WTC11 (cell line): Measurements from ENCODE around the gene CELSR3. TPM values are rescaled to one million over a fixed set of nuclear protein-coding genes. Genes with fewer than 3 reads are reported as not detected.

Source experiments
- ATAC-seq: fragments of 200-7000 bp; cut with Tn5 transposase; 2 replicates; pipeline ENCODE4 v1.10.0; 2021; ENCODE audit warnings: mild to moderate bottlenecking, moderate library complexity
- CTCF ChIA-PET: fragments of 300-600 bp; sonication (Branson Sonifier 250); formaldehyde crosslinking; loops from one replicate; lab custom pipeline; 2021; ENCODE audit warnings: antibody characterized with exemption; lab: Charles Lee
- POLR2A ChIA-PET: fragments of 350-600 bp; sonication (Branson Sonifier 250); formaldehyde crosslinking; loops from one replicate; lab custom pipeline; 2021; ENCODE audit warnings: antibody characterized with exemption; lab: Charles Lee
- DNase-seq: peaks from one replicate; pipeline ENCODE4 v3.0.0; 2021; ENCODE audit warnings: low spot score
- H3K27ac Mint-ChIP-seq: 2 replicates; pipeline ENCODE4 v1.8.0; 2021; ENCODE audit warnings: mixed read lengths
- H3K27me3 Mint-ChIP-seq: 2 replicates; pipeline ENCODE4 v1.8.0; 2021; ENCODE audit warnings: low read depth, mild to moderate bottlenecking, moderate library complexity, mixed read lengths
- H3K36me3 Mint-ChIP-seq: 2 replicates; pipeline ENCODE4 v1.8.0; 2021; ENCODE audit warnings: mixed read lengths
- H3K4me1 Mint-ChIP-seq: 2 replicates; pipeline ENCODE4 v1.8.0; 2022; ENCODE audit warnings: mixed read lengths
- H3K4me3 Mint-ChIP-seq: 2 replicates; pipeline ENCODE4 v1.8.0; 2021; ENCODE audit warnings: mild to moderate bottlenecking, moderate library complexity, mixed read lengths
- H3K9me3 Mint-ChIP-seq: 2 replicates; pipeline ENCODE4 v1.8.0; 2021; ENCODE audit warnings: mixed read lengths
- ARID4B ChIP-seq: sonication (generic); formaldehyde crosslinking; IDR thresholded peaks from 2 replicates; pipeline ENCODE4 v1.8.0; 2023; ENCODE audit warnings: missing genetic modification reagents, mild to moderate bottlenecking, borderline replicate concordance
- CREB1 ChIP-seq: sonication (generic); formaldehyde crosslinking; IDR thresholded peaks from 2 replicates; pipeline ENCODE4 v1.8.0; 2023; ENCODE audit warnings: mild to moderate bottlenecking, missing genetic modification reagents
- ELF4 ChIP-seq: sonication (generic); formaldehyde crosslinking; IDR thresholded peaks from 2 replicates; pipeline ENCODE4 v1.8.1; 2022; ENCODE audit warnings: low read depth, mild to moderate bottlenecking, moderate library complexity, missing genetic modification reagents
- ERG ChIP-seq: fragments of 250-450 bp; sonication (Bioruptor Pico); IDR thresholded peaks from 2 replicates; pipeline ENCODE4 v1.8.0; 2021; ENCODE audit warnings: mild to moderate bottlenecking
- ESRRA ChIP-seq: sonication (generic); formaldehyde crosslinking; IDR thresholded peaks from 2 replicates; pipeline ENCODE4 v1.8.1; 2022; ENCODE audit warnings: mild to moderate bottlenecking, missing genetic modification reagents, borderline replicate concordance
- FOXJ3 ChIP-seq: sonication (generic); formaldehyde crosslinking; IDR thresholded peaks from 2 replicates; pipeline ENCODE4 v1.9.0; 2021; ENCODE audit warnings: missing genetic modification reagents, mild to moderate bottlenecking, borderline replicate concordance
- GRHL2 ChIP-seq: fragments of 250-450 bp; sonication (Bioruptor Pico); IDR thresholded peaks from 2 replicates; pipeline ENCODE4 v1.8.0; 2022; ENCODE audit warnings: mild to moderate bottlenecking, moderate library complexity; ENCODE audit not compliant: insufficient replicate concordance, severe bottlenecking
- GTF2I ChIP-seq: fragments of 250-450 bp; sonication (Bioruptor Pico); conservative IDR thresholded peaks from 2 replicates; pipeline ENCODE4 v1.4.0; 2021; ENCODE audit warnings: mild to moderate bottlenecking
- IRF2 ChIP-seq: sonication (generic); formaldehyde crosslinking; IDR thresholded peaks from 2 replicates; pipeline ENCODE4 v1.8.0; 2022; ENCODE audit warnings: low read depth, missing genetic modification reagents, borderline replicate concordance
- JAZF1 ChIP-seq: fragments of 250-450 bp; sonication (Bioruptor Pico); IDR thresholded peaks from 2 replicates; pipeline ENCODE4 v1.9.0; 2021; ENCODE audit warnings: moderate library complexity, mild to moderate bottlenecking, inconsistent platforms
- KAT7 ChIP-seq: sonication (generic); formaldehyde crosslinking; IDR thresholded peaks from 2 replicates; pipeline ENCODE4 v1.8.1; 2023; ENCODE audit warnings: missing genetic modification reagents, mild to moderate bottlenecking, borderline replicate concordance
- MAX ChIP-seq: sonication (generic); formaldehyde crosslinking; IDR thresholded peaks from 2 replicates; pipeline ENCODE4 v1.8.0; 2022; ENCODE audit warnings: mild to moderate bottlenecking, missing genetic modification reagents
- NR1H2 ChIP-seq: sonication (generic); formaldehyde crosslinking; IDR thresholded peaks from 2 replicates; pipeline ENCODE4 v1.9.0; 2021; ENCODE audit warnings: mild to moderate bottlenecking, moderate library complexity, missing genetic modification reagents
- PRRX2 ChIP-seq: fragments of 250-450 bp; sonication (Bioruptor Pico); IDR thresholded peaks from 2 replicates; pipeline ENCODE4 v1.8.0; 2021; ENCODE audit warnings: mild to moderate bottlenecking
- SOX15 ChIP-seq: fragments of 250-450 bp; sonication (Bioruptor Pico); IDR thresholded peaks from 2 replicates; pipeline ENCODE4 v1.9.0; 2021; ENCODE audit warnings: mild to moderate bottlenecking
- TP53 ChIP-seq: sonication (generic); formaldehyde crosslinking; IDR thresholded peaks from 2 replicates; pipeline ENCODE4 v1.8.1; 2023; ENCODE audit warnings: mild to moderate bottlenecking, missing genetic modification reagents
- USF2 ChIP-seq: sonication (generic); formaldehyde crosslinking; IDR thresholded peaks from 2 replicates; pipeline ENCODE4 v1.8.1; 2023; ENCODE audit warnings: mild to moderate bottlenecking, missing genetic modification reagents, moderate library complexity
- ZBTB21 ChIP-seq: sonication (generic); formaldehyde crosslinking; IDR thresholded peaks from 2 replicates; pipeline ENCODE4 v1.8.1; 2023; ENCODE audit warnings: mild to moderate bottlenecking, missing genetic modification reagents, borderline replicate concordance
- ZNF138 ChIP-seq: sonication (generic); formaldehyde crosslinking; conservative IDR thresholded peaks from 2 replicates; pipeline ENCODE4 v1.8.1; 2022; ENCODE audit warnings: mild to moderate bottlenecking, moderate library complexity, missing genetic modification reagents
- ZNF317 ChIP-seq: sonication (generic); formaldehyde crosslinking; IDR thresholded peaks from 2 replicates; pipeline ENCODE4 v1.8.1; 2023; ENCODE audit warnings: low read depth, mild to moderate bottlenecking, moderate library complexity, missing genetic modification reagents, borderline replicate concordance
- ZNF416 ChIP-seq: fragments of 250-450 bp; sonication (Bioruptor Pico); IDR thresholded peaks from 2 replicates; pipeline ENCODE4 v1.9.0; 2021; ENCODE audit warnings: mild to moderate bottlenecking, inconsistent platforms
- ZNF423 ChIP-seq: fragments of 250-450 bp; sonication (Bioruptor Pico); IDR thresholded peaks from 2 replicates; pipeline ENCODE4 v2.1.2; 2022; ENCODE audit warnings: mild to moderate bottlenecking, moderate library complexity
- ZNF532 ChIP-seq: fragments of 250-450 bp; sonication (Bioruptor Pico); IDR thresholded peaks from 2 replicates; pipeline ENCODE4 v1.9.0; 2021; ENCODE audit warnings: mild to moderate bottlenecking, borderline replicate concordance
- total RNA-seq: library from RNA; stranded (reverse); gene quantifications from 3 replicates; pipeline ENCODE4 v1.2.3, GENCODE V29; 2021

The CELSR3 gene
- total RNA-seq, 1 experiment from 2014 or later: 27.9 TPM

- no peak for TF ChIP-seq ZNF416
- peak; percentile 82; the same call in 1 of the 2 replicates for TF ChIP-seq ZBTB21
- TF ChIP-seq GRHL2 (CRISPR knock-in tag): no peak
- TF ChIP-seq MAX: 0 out of 2 replicates have a peak, but pooled peaks have one; percentile 14
- no peak for TF ChIP-seq SOX15 (CRISPR knock-in tag)
- peak; percentile 80; the same call in 1 of the 2 replicates for TF ChIP-seq ESRRA
- TF ChIP-seq USF2: no peak; the same call in 1 of the 2 replicates
Measured at GRCh38 chr3:48634661-48635221, 27.9 kb downstream of the CELSR3 start (continued).

GRCh38 chr3:48633743-48634142 lies 28.9 kb downstream of the CELSR3 start:
- ChIA-PET CTCF (interaction anchor here (1.1 to 3.6 kb wide), 5 partner anchors 9 to 354 kb away, joined by 3 to 46 read pairs (median 39); no protein-coding TSS in a partner anchor), POLR2A (interaction anchor here (1.0 to 2.6 kb wide), 2 partner anchors 9 to 24 kb away, joined by 4 to 11 read pairs; partner anchors contain the start of gene UQCRC1)
- Mint-ChIP-seq H3K4me3 (peak overlapping the region; percentile 84), H3K27me3 (no peaks in the 10 kb centered on the region), H3K36me3 (peaks cover 28% of the 10 kb centered on the region), H3K9me3 (no peaks in the 10 kb centered on the region), H3K27ac (no peak overlapping the region), H3K4me1 (peaks cover 32% of the 10 kb centered on the region)
- ATAC-seq (no peak), DNase-seq (no peak)
- TF ChIP-seq CREB1 (CRISPR knock-in tag) (no peak), IRF2 (CRISPR knock-in tag) (no peak), TP53 (no peak), PRRX2 (CRISPR knock-in tag) (no peak), ELF4 (no peak), JAZF1 (CRISPR knock-in tag) (no peak), ZNF317 (CRISPR knock-in tag) (no peak), ZNF532 (no peak), ARID4B (CRISPR knock-in tag) (no peak), GTF2I (CRISPR knock-in tag) (no peak), USF2 (no peak), FOXJ3 (CRISPR knock-in tag) (no peak), KAT7 (CRISPR knock-in tag) (no peak), ZNF416 (no peak), ZNF138 (no peak), NR1H2 (CRISPR knock-in tag) (no peak), ERG (no peak), ZNF423 (CRISPR knock-in tag) (no peak)
